HCT116 (cell line): ENCODE measurements around the gene STPG2. TPM values are rescaled to one million over a fixed set of nuclear protein-coding genes. Genes with fewer than 3 reads are reported as not detected.

ENCODE experiments used
- ATAC-seq: fragments of 200-7000 bp; cut with Tn5 transposase; 2 replicates; pipeline ENCODE4 v1.9.1; 2020; ENCODE audit warnings: mild to moderate bottlenecking, moderate library complexity
- BruUV-seq: library from RNA; stranded (reverse); fragments of 400-500 nt; replicated peaks from 2 replicates; lab custom pipeline; 2021; lab: Mats Ljungman, UMichigan
- CTCF ChIA-PET: fragments of 300-600 bp; sonication (Branson Sonifier 250); formaldehyde crosslinking; loops from one replicate; lab custom pipeline; 2021; ENCODE audit warnings: antibody characterized with exemption; lab: Charles Lee
- POLR2A ChIA-PET: fragments of 300-600, 350-600 bp; sonication (Branson Sonifier 250); formaldehyde crosslinking; loops from one replicate; lab custom pipeline; 2021; ENCODE audit warnings: antibody characterized with exemption; lab: Charles Lee
- RAD21 ChIA-PET, 2 experiments: fragments of 300-600 bp; sonication (Branson Sonifier 250); formaldehyde crosslinking; loops; one replicate each; lab custom pipeline; 2023; ENCODE audit warnings: low total read pairs in 2 of 2; ENCODE audit not compliant: uncharacterized antibody in 2 of 2, unreplicated experiment in 2 of 2, low non-redundant PET in 1 of 2; lab: Charles Lee
- DNase-seq: peaks from one replicate; pipeline ENCODE4 v3.0.0-alpha.2; 2010; ENCODE audit warnings: low read depth, low spot score
- H2AFZ ChIP-seq: fragments of 200-600 bp; shearing (Covaris generic), sonication (generic); 2 replicates; pipeline ENCODE4 v1.6.1; 2017; ENCODE audit warnings: low read depth, mixed run types, mixed read lengths, antibody characterized with exemption, low read length; ENCODE audit not compliant: poor library complexity, severe bottlenecking
- H3K27ac ChIP-seq: 2 replicates; pipeline ENCODE4 v1.5.1; 2012; ENCODE audit warnings: low read depth, low read length
- H3K27me3 ChIP-seq: fragments of 200-600 bp; sonication (generic); 2 replicates; pipeline ENCODE4 v1.6.1; 2016; ENCODE audit warnings: mixed run types, low read length, mixed read lengths; ENCODE audit not compliant: insufficient read depth
- H3K36me3 ChIP-seq, 2 experiments: fragments of 200-500 bp in 1 of 2; fragments of 200-600 bp in 1 of 2; sonication (Bioruptor generic) in 1 of 2; sonication (generic) in 1 of 2; 2 replicates each; pipeline versions ENCODE4 v1.5.1 to v1.6.1; 2014 to 2016; ENCODE audit warnings: low read length in 2 of 2, inconsistent platforms in 1 of 2, mixed read lengths in 1 of 2, mixed run types in 1 of 2; ENCODE audit not compliant: insufficient read depth in 2 of 2, control insufficient read depth in 1 of 2
- H3K4me1 ChIP-seq, 2 experiments: fragments of 200-600 bp in 1 of 2; sonication (generic) in 1 of 2; 2 replicates each; pipeline versions ENCODE4 v1.5.1 to v1.6.1; 2012 to 2017; ENCODE audit warnings: low read length in 2 of 2, inconsistent platforms in 1 of 2, mild to moderate bottlenecking in 1 of 2, mixed read lengths in 1 of 2, mixed run types in 1 of 2, moderate library complexity in 1 of 2; ENCODE audit not compliant: insufficient read depth in 2 of 2, control insufficient read depth in 1 of 2
- H3K4me2 ChIP-seq: fragments of 200-600 bp; sonication (generic); 2 replicates; pipeline ENCODE4 v1.6.1; 2017; ENCODE audit warnings: mixed run types, low read length, mixed read lengths
- H3K4me3 ChIP-seq, 2 experiments: fragments of 200-600 bp in 1 of 2; sonication (generic) in 1 of 2; replicated peaks in 1 of 2; 2 replicates each; pipeline ENCODE4 v1.5.1; 2011 to 2016; ENCODE audit warnings: low read length in 2 of 2, control low read depth in 1 of 2, low read depth in 1 of 2, mild to moderate bottlenecking in 1 of 2, mixed read lengths in 1 of 2, mixed run types in 1 of 2
- H3K79me2 ChIP-seq: fragments of 200-600 bp; sonication (generic); 2 replicates; pipeline ENCODE4 v1.6.1; 2017; ENCODE audit warnings: mild to moderate bottlenecking, mixed run types, low read length, moderate library complexity, mixed read lengths; ENCODE audit not compliant: insufficient read depth
- H3K9ac ChIP-seq: fragments of 200-600 bp; sonication (generic); 2 replicates; pipeline ENCODE4 v1.6.1; 2016; ENCODE audit warnings: low read length, mixed read lengths
- H3K9me2 ChIP-seq: fragments of 200-600 bp; sonication (generic), shearing (Covaris generic); 2 replicates; pipeline ENCODE4 v1.6.1; 2017; ENCODE audit warnings: mixed run types, mild to moderate bottlenecking, moderate library complexity; ENCODE audit not compliant: insufficient read depth
- H3K9me3 ChIP-seq, 2 experiments: fragments of 200-500 bp in 1 of 2; fragments of 200-600 bp in 1 of 2; sonication (Bioruptor generic) in 1 of 2; sonication (generic) in 1 of 2; 2 replicates each; pipeline ENCODE4 v1.6.1; 2014 to 2017; ENCODE audit warnings: low read length in 2 of 2, mixed read lengths in 2 of 2, inconsistent platforms in 1 of 2, low read depth in 1 of 2, mild to moderate bottlenecking in 1 of 2, mixed run types in 1 of 2, moderate library complexity in 1 of 2; ENCODE audit not compliant: control insufficient read depth in 1 of 2, insufficient read depth in 1 of 2
- H4K20me1 ChIP-seq: fragments of 200-600 bp; sonication (generic), shearing (Covaris generic); 2 replicates; pipeline ENCODE4 v1.6.1; 2017; ENCODE audit warnings: mixed run types, mild to moderate bottlenecking, moderate library complexity; ENCODE audit not compliant: insufficient read depth
- FOSL1 ChIP-seq: IDR thresholded peaks from 2 replicates; pipeline ENCODE4 v1.6.1; 2012; ENCODE audit warnings: low read depth
- POLR2A ChIP-seq: IDR thresholded peaks from 2 replicates; pipeline ENCODE4 v1.7.0; 2011; ENCODE audit warnings: borderline replicate concordance; ENCODE audit not compliant: insufficient read depth, insufficient read length; ENCODE audit errors: extremely low read depth
- SIN3A ChIP-seq: IDR thresholded peaks from 2 replicates; pipeline ENCODE4 v1.6.1; 2012; ENCODE audit warnings: low read depth
- SP1 ChIP-seq: IDR thresholded peaks from 2 replicates; pipeline ENCODE4 v1.6.1; 2012; ENCODE audit warnings: low read depth
- ZNF274 ChIP-seq: fragments of 200-500 bp; sonication (Bioruptor generic); IDR thresholded peaks from 2 replicates; pipeline ENCODE4 v1.6.1; 2014; ENCODE audit warnings: mild to moderate bottlenecking, low read depth, low read length, inconsistent platforms
- intact Hi-C: fragments of 100-400 bp; cut with micrococcal nuclease; formaldehyde crosslinking; loops from 2 replicates; pipeline ENCODE4 v1.10.0; 2022
- total RNA-seq: library from RNA; stranded (reverse); gene quantifications from one replicate; pipeline ENCODE4 v1.2.1, GENCODE V29; 2021; ENCODE audit not compliant: unreplicated experiment
- TF ChIP-seq, protein P1 (sequence below): IDR thresholded peaks from 2 replicates; pipeline ENCODE4 v1.6.1; 2012
- TF ChIP-seq, protein P2 (sequence below), 3 experiments: fragments of 200-600 bp in 1 of 3; sonication (generic) in 1 of 3; IDR thresholded peaks in 2 of 3; conservative IDR thresholded peaks in 1 of 3; 2 replicates each; pipeline ENCODE4 v1.5.1; 2012 to 2017; ENCODE audit warnings: low read depth in 2 of 3, low read length in 2 of 3, antibody characterized with exemption in 1 of 3, borderline replicate concordance in 1 of 3, control low read depth in 1 of 3, mild to moderate bottlenecking in 1 of 3, mixed read lengths in 1 of 3, mixed run types in 1 of 3, moderate library complexity in 1 of 3; ENCODE audit not compliant: insufficient read depth in 1 of 3

The STPG2 gene
- total RNA-seq, 1 experiment from 2014 or later = not detected

DNA sequence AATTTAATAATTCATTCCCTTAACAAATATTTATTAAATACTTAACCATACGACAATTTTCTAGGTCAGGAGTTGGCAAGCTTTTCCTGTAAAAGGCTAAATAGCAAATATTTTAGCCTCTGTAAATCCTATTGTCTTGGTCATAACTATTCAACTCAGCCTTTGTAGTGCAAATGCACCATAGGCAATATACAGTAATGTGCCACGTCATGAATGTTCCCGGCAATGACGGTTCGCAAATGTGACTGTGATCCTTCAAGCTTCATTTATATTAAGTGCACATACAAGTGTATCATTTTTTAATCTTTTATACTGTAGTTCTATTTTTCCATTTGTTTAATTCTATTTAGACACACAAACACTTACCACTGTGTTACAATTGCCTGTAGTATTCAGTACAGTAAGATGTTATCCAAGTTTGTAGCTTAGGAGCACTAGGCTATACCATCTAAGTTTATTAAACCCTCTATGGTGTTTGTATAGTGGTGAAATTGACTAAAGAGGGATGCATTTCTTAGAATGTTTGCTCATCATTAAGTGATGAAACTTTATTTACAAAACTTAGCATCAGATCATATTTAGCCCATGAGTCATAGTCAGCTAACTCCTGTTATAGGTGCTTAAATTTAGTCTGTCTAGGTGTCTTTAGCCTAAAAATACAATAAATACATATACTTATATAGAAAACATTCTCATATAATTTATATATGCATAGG is 553.6 kb downstream of the STPG2 start:
- no peaks in the 10 kb centered on the region for H3K9me3 ChIP-seq
- POLR2A ChIA-PET = no interaction called here

More for the DNA sequence above, 553.6 kb downstream of the STPG2 start:
- intact Hi-C loops = no loop called here
- Histone ChIP-seq H2AFZ (no peak overlapping the region), H3K4me2 (no peak overlapping the region), H3K27me3 (no peaks in the 10 kb centered on the region), H3K9me2 (no peaks in the 10 kb centered on the region; the same call in 1 of the 2 replicates), H3K4me3 (no peak overlapping the region), H3K79me2 (no peaks in the 10 kb centered on the region), H3K9ac (no peak overlapping the region), H3K27ac (no peak overlapping the region), H4K20me1 (no peaks in the 10 kb centered on the region), H3K36me3 (no peaks in the 10 kb centered on the region)
- CTCF ChIA-PET = no interaction called here
- no peak for DNase-seq
- no TSS peak for BruUV-seq
- RAD21 ChIA-PET = no interaction called here
- no peak for TF ChIP-seq POLR2A
- no peak for TF ChIP-seq ZNF274
- TF ChIP-seq FOSL1 = no peak
- TF ChIP-seq, protein P1, sequence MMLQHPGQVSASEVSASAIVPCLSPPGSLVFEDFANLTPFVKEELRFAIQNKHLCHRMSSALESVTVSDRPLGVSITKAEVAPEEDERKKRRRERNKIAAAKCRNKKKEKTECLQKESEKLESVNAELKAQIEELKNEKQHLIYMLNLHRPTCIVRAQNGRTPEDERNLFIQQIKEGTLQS = no peak
- TF ChIP-seq, protein P2, sequence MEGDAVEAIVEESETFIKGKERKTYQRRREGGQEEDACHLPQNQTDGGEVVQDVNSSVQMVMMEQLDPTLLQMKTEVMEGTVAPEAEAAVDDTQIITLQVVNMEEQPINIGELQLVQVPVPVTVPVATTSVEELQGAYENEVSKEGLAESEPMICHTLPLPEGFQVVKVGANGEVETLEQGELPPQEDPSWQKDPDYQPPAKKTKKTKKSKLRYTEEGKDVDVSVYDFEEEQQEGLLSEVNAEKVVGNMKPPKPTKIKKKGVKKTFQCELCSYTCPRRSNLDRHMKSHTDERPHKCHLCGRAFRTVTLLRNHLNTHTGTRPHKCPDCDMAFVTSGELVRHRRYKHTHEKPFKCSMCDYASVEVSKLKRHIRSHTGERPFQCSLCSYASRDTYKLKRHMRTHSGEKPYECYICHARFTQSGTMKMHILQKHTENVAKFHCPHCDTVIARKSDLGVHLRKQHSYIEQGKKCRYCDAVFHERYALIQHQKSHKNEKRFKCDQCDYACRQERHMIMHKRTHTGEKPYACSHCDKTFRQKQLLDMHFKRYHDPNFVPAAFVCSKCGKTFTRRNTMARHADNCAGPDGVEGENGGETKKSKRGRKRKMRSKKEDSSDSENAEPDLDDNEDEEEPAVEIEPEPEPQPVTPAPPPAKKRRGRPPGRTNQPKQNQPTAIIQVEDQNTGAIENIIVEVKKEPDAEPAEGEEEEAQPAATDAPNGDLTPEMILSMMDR (IDR thresholded peaks at IDR 0.05 in 2 of 3, conservative IDR thresholded peaks at IDR 0.05 in 1 of 3; ENCODE audit: borderline replicate concordance in 1 of 3, insufficient read depth in 1 of 3, low read depth in 2 of 3, low read length in 2 of 3) = no peak
- TF ChIP-seq SP1 = no peak
- TF ChIP-seq SIN3A = no peak
- TF ChIP-seq, all 23 proteins: peak for 0
- ATAC-seq = no peak
- peaks cover 0 to 8% of the 10 kb centered on the region in 2 experiments; a peak in 2 of 4 replicates for H3K4me1 ChIP-seq
